Neural crest cell (in vitro differentiated cells): ENCODE results near the gene USP21. TPM values are rescaled to one million over a fixed set of nuclear protein-coding genes. Genes with fewer than 3 reads are reported as not detected.
A peak's percentile ranks its signal among the peaks of the same experiment; 100 is the strongest.

Source experiments
- DNase-seq: peaks from one replicate; pipeline ENCODE4 v3.0.0; 2021; ENCODE audit warnings: low read depth, mixed read lengths, low spot score
- H3K27ac Mint-ChIP-seq: one replicate; pipeline ENCODE4 v1.8.0; 2021; ENCODE audit warnings: mild to moderate bottlenecking, mixed read lengths; ENCODE audit not compliant: unreplicated experiment
- H3K27me3 Mint-ChIP-seq: 2 replicates; pipeline ENCODE4 v1.8.0; 2021; ENCODE audit warnings: low read depth, mild to moderate bottlenecking, mixed read lengths
- H3K36me3 Mint-ChIP-seq: 2 replicates; pipeline ENCODE4 v1.8.0; 2021; ENCODE audit warnings: low read depth, mild to moderate bottlenecking, mixed read lengths
- H3K4me1 Mint-ChIP-seq: 2 replicates; pipeline ENCODE4 v1.8.0; 2021; ENCODE audit warnings: mixed read lengths
- H3K4me3 Mint-ChIP-seq: one replicate; pipeline ENCODE4 v1.8.0; 2021; ENCODE audit warnings: mild to moderate bottlenecking, mixed read lengths
- H3K9me3 Mint-ChIP-seq: 2 replicates; pipeline ENCODE4 v1.8.0; 2021; ENCODE audit warnings: mixed read lengths
- total RNA-seq: library from RNA; stranded (reverse); gene quantifications from 2 replicates; pipeline ENCODE4 v1.2.1, GENCODE V29; 2021
- TF ChIP-seq, protein P1 (sequence below): fragments of 200-600 bp; sonication (generic); conservative IDR thresholded peaks from 2 replicates; pipeline ENCODE4 v1.5.0; 2021; ENCODE audit warnings: antibody characterized with exemption, mild to moderate bottlenecking

USP21 gene
- total RNA-seq, 1 donor from 2014 or later = 45.2 TPM

DNA sequence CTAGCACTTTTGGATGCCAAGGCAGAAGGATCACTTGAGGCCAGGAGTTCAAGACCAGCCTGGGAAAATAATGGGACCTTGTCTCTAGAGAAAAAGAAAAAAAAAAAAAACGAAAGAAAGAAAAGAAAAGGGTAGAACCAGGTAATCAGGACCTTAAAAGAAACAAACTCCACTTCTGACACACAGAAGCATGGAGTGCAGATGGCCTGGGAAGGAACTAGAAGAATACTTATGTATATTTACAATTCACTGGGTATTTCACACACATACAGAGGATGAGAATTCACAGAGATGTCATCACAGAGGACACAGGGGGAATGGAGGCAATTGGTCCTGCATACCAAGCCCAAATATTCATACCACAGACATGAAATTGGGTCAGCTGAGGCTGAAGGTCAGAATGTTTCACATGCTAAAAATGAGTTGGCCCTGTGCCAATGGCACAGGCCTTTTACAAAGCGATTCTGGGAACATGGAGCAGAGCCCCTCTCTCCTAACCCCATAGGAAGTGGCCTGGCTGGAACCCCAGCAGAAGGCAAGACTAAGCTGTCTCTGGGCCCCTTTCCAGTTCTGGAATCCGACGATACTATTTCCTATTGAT is 13.6 kb downstream of the USP21 start:
- TF ChIP-seq, protein P1, sequence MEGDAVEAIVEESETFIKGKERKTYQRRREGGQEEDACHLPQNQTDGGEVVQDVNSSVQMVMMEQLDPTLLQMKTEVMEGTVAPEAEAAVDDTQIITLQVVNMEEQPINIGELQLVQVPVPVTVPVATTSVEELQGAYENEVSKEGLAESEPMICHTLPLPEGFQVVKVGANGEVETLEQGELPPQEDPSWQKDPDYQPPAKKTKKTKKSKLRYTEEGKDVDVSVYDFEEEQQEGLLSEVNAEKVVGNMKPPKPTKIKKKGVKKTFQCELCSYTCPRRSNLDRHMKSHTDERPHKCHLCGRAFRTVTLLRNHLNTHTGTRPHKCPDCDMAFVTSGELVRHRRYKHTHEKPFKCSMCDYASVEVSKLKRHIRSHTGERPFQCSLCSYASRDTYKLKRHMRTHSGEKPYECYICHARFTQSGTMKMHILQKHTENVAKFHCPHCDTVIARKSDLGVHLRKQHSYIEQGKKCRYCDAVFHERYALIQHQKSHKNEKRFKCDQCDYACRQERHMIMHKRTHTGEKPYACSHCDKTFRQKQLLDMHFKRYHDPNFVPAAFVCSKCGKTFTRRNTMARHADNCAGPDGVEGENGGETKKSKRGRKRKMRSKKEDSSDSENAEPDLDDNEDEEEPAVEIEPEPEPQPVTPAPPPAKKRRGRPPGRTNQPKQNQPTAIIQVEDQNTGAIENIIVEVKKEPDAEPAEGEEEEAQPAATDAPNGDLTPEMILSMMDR = no peak
- H3K9me3 Mint-ChIP-seq = no peaks in the 10 kb centered on the region
- peak overlapping the region; percentile 72 for H3K4me3 Mint-ChIP-seq
- H3K27me3 Mint-ChIP-seq = no peaks in the 10 kb centered on the region
- H3K36me3 Mint-ChIP-seq = peaks cover 3% of the 10 kb centered on the region
- peak overlapping the region; percentile 12 for H3K27ac Mint-ChIP-seq
- H3K4me1 Mint-ChIP-seq = peaks cover 29% of the 10 kb centered on the region
- no peak for DNase-seq

DNA sequence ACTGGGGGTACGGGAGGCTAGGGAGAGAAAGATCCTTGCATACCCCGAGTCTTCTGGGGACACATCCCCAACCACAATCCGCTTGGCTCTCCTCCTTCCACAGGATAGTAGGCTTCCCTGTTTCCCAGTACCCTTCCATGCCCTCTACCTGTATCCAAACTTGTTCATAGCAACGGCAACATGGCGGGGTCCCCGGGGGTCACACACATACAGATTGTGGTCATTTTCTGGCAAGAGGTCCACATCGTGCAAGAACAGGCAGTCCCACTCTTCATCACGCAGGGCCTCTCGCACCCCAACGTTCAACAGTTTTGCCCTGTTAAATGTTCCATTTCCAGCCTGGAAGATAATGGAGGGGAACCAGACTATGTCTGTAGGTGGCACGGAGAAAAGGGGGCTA is 14.4 kb downstream of the USP21 start:
- TF ChIP-seq, protein P1 = no peak
- Mint-ChIP-seq H3K4me3 (peak overlapping the region; percentile 72), H3K4me1 (peaks cover 30% of the 10 kb centered on the region), H3K27ac (no peak overlapping the region), H3K27me3 (no peaks in the 10 kb centered on the region), H3K36me3 (peaks cover 3% of the 10 kb centered on the region), H3K9me3 (no peaks in the 10 kb centered on the region)
- DNase-seq = no peak

DNA sequence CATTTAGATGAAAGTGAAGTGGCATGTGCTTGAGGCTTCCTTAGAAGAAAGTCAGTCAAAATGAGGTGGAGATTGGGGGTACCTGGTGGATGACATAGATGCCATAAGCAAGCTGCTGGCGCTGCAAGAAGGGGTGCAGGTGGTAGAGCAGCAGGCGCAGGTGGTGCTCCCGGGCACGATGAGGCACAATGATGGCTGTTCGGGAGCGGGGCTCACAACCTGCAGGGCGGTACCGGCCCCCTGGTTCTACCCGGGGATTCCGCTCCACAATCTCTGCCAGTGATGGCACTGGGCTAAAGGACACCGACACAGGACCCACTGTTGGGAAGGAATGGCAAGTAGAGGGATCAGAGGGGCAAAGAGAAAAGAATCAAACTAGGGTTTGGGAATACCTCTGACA is 15.6 kb downstream of the USP21 start:
- H3K4me3 Mint-ChIP-seq = peak overlapping the region; percentile 41

DNA sequence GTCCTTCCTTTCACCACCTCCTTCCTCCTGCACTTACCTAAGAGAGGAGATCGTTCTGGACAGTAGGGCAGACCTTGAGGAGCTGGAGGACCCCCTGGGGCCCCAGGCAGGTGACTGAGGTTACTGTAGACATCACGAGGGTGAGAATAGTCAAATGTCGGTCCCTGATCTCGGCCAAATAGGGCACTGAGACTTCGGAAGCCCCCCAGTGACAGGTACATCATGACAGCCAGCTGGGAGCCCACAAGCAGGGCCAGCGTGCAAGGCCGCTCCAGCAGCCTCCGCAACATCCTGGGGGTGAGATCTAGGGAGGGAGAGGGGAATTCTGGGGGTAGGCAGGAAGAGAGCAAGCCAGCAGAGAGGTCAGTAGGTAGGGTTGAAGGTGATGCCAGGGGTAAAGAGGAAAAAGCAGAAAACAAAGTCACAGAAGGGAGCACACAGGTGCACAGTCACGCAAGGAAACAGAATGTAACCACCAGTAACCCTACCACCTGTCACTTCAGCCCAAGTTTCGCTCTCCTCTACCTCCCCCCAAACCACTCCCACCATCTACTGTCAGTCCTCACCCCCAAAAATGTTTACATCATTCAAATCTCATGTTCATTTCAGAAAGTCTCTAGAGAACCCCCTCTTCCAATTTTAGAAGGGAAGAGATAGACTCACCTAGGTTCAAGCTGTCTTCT is 16.6 kb downstream of the USP21 start:
- TF ChIP-seq, protein P1 = no peak
- Mint-ChIP-seq H3K9me3 (no peaks in the 10 kb centered on the region), H3K27ac (no peak overlapping the region), H3K4me3 (peak overlapping the region; percentile 100), H3K27me3 (no peaks in the 10 kb centered on the region), H3K4me1 (peaks cover 30% of the 10 kb centered on the region), H3K36me3 (peaks cover 2% of the 10 kb centered on the region)
- no peak for DNase-seq

More for the DNA sequence above, 15.6 kb downstream of the USP21 start:
- no peak overlapping the region for H3K27ac Mint-ChIP-seq
- peaks cover 30% of the 10 kb centered on the region for H3K4me1 Mint-ChIP-seq
- peaks cover 3% of the 10 kb centered on the region for H3K36me3 Mint-ChIP-seq
- H3K9me3 Mint-ChIP-seq = no peaks in the 10 kb centered on the region
- no peaks in the 10 kb centered on the region for H3K27me3 Mint-ChIP-seq
- no peak for DNase-seq
- TF ChIP-seq, protein P1 = no peak

DNA sequence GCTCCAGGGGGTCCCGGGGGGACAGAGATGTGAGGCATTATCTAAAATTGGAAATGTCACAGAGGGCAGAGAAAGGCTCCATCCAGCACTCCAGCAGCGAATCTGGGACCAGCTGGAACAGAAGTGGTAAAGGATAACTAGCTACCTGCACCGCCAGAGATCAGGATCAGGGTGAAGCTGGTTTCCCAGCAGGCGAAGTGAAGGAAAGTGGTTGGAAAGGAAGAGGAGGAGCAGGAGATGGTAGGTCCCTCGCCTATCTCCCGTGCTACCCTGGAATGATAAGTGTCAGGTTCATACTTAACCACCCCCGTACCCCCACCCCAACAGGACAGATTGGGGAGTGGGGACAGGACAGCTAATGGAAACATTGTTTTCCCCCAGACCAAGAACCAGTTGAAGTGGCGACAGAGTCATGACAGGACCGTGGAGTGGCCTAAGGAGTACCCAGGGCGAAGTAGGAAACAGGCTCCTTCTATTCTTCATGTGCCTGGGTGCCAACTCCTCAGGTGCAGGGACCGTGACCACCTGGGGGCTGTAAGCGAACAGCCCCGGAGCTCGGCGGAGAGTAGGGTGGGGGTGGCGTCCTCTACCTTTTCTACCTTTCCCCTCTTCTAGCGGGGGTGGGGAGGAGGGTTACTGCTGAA is 17.3 kb downstream of the USP21 start:
- H3K27me3 Mint-ChIP-seq = no peaks in the 10 kb centered on the region
- no peak for DNase-seq
- no peaks in the 10 kb centered on the region for H3K36me3 Mint-ChIP-seq
- H3K4me3 Mint-ChIP-seq = peak overlapping the region; percentile 100
- peaks cover 30% of the 10 kb centered on the region for H3K4me1 Mint-ChIP-seq
- H3K27ac Mint-ChIP-seq = peak overlapping the region; percentile 100
- H3K9me3 Mint-ChIP-seq = no peaks in the 10 kb centered on the region
- TF ChIP-seq, protein P1 = no peak
